Left renal pelvis (tissue), 4 donors: ENCODE data around the gene NAXD. TPM values are rescaled to one million over a fixed set of nuclear protein-coding genes. Genes with fewer than 3 reads are reported as not detected.
"Not testable (repeated sequence)": the region's sequence is repeated elsewhere in the genome, so short reads cannot be mapped to it uniquely, and the experiment has no call there.

Source experiments
- DNase-seq, 4 donors: peaks; one replicate each; pipeline ENCODE4 v3.0.0-alpha.2; 2013; ENCODE audit warnings: low read depth in 4 of 4, low spot score in 3 of 4
- polyA plus RNA-seq, 4 donors: library from polyadenylated mRNA; unstranded; fragments of 120-200 nt; gene quantifications; one replicate each; pipeline ENCODE4 v1.2.1, GENCODE V29; 2013; ENCODE audit not compliant: insufficient read length in 4 of 4

The NAXD gene
- polyA plus RNA-seq, 4 donors, result 33.8 to 50.5 (median 41.3) TPM

- DNase-seq, result no peak
Observed at GRCh38 chr13:110642291-110642981, 27.1 kb downstream of the NAXD start.

- no peak for DNase-seq
Observed at GRCh38 chr13:110643324-110643723, 28.0 kb downstream of the NAXD start.

- no peak for DNase-seq
Observed at GRCh38 chr13:110643768-110644421, 28.6 kb downstream of the NAXD start.

DNA sequence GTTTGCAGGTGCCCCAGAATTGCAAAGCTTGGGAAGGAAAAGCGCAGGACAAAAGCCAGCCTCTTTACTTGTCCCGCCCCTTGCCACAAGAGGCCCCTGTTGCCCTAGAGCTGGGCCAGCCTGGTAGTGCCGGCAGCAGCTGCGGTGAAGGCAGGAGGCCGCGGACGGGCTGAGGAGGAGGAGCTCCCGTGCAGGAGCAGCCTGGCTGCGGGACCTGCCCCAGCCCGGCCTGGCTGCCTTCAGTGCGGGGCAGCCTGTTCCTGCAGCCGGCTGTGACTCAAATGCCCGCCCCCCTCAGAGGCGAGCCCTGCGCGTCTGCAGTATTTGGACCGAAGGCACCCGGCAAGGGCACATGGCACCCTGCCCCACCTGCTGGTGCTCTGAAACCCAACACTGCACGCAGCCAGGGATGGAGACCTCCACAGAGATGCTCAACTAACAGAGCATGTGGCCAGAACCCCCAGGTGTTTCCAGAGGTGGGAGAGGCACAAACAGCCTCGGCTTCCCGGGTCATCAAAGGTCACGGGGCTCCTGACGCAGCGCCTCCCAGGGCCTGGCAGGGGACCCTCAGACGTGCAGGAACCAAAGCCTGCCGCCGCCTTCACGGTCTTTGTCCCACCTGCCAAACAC is 29.7 kb downstream of the NAXD start:
- DNase-seq, result no peak

- no peak for DNase-seq
Observed at GRCh38 chr13:110645750-110646149, 30.4 kb downstream of the NAXD start.

- no peak for DNase-seq
Observed at GRCh38 chr13:110646442-110647364, 31.4 kb downstream of the NAXD start.

DNA sequence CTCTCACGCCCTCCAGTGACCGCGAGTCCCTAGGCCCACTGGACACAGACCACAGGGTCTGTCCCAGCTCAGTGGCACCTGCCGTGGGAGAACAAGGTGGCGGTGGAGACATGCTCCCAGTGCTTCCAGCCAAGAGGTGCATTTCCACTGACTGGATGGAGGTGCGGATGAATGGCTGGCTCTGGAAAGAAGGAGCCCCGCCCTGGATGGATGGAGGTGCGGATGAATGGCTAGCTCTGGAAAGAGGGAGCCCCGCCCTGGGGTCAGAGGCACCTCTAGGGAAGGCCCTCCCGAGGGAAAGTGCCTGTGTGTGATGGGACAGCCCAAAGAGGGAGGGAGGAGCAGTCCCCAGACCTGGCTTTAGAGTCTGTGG is 32.0 kb downstream of the NAXD start:
- no peak for DNase-seq

- DNase-seq, result no peak
Observed at GRCh38 chr13:110648146-110648819, 32.9 kb downstream of the NAXD start.

DNA sequence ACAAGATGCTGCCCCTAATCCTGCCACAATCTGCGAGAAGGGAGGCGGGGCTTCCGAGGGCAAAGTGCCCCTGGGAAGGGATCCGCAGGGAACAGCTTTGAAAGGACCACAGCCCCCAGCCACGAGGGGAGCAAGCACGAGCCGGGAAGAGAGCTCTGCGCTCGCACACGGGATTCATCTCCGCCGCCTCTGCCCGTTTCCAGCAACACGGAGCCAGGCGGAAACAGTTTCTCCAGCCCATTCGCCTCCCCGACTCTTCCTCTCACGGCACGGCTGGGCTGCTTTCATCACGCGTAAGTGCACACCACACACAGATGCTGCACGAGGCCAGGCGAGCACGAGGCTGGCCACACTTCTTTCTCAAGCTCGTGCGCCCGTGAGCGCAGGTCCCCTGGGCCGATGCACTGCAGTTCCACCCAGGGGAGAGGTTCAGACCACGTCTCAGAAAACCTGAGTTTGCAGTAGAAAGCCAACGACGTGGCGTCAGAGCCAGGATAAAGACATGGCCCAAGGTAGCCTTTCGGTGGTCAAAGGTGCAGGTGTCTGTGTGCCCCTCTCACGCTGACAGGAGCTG is 33.6 kb downstream of the NAXD start:
- no peak for DNase-seq

DNA sequence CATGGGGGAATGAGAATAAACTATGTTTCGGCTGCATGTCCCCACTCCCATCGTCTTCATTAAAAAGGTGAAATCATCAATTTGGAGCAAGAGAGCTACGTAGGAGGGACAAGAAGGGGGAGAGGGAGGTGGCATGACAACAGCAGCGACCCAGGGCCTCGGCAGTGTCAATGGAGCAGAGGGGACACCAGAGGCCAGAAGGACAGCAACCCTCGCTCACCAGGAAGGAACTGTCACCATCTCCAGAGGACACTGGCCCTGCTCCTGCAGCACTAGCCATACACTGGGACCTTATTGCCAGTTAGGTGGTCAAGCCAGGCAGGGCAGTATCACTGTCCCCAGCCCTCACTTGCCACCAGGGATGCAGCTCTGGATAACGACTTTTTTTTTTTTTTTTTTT is 34.2 kb downstream of the NAXD start:
- DNase-seq, result no peak

- DNase-seq, result no peak
Observed at GRCh38 chr13:110650436-110650835, 35.1 kb downstream of the NAXD start.

DNA sequence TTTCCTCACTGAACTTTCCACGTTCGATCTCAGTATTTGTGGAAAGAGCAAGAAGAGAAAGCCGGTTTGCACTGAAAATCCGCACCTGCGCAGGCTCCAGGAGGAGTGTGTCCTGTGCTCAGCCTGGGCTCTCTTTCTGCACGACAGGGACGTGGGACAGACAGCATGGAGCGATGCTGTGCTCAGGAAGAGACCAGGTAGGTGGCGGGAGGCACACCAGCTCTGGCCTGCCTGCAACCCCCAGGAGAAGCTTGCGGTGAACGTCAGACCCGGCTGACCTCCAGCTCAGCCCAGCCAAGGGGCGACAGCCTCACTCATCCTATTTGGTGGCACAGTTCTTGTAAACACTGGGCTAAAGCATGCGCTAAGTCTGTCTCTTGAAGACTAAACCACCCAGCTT is 35.9 kb downstream of the NAXD start:
- no peak for DNase-seq

GRCh38 chr13:110651726-110652230 is 36.4 kb downstream of the NAXD start:
- DNase-seq, result no peak

DNA sequence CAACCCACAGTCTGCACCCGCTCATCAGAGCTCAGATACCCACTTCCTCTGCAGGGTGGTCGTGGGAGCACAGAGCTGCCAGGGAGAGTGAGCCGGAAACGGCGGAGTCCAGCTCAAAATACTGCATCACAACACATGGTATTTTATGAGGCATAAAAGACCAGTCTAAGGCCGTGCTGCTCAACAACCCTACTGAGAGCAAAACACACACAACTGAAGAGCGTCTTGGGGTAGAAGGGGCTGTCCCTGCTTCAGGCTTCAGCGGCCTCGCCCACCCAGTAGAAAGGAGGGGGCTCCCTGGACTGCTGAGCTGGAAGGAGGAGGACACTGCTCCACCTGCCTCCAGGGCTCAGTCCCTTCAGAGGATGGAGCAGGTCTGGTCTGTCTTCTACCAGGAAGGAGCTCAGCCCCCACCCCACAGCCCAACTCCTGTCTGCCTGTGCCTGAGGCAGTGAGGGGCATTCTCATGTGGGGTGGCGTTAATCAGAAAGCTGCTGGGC is 36.9 kb downstream of the NAXD start:
- no peak for DNase-seq

GRCh38 chr13:110652764-110653163 is 37.4 kb downstream of the NAXD start:
- no peak for DNase-seq

DNA sequence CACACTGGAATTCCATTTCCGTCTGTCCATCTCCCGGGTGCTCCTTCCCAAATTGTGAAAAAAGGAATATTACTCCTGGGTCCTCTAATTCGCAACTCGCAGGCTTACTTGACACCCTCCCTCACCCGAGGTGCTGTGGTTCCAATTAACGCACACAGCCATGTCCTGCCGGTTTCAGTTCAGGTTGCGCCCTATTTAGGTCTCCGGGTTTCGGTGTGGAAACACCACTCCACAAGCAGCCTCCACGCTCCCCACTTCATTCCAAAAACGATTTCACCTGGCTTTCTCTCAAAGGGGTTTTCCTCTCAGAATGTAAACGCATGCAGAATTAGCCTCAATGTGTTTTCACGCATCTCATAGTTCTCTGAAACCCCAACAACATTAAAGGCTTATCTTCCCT is 37.9 kb downstream of the NAXD start:
- DNase-seq, result no peak

DNA sequence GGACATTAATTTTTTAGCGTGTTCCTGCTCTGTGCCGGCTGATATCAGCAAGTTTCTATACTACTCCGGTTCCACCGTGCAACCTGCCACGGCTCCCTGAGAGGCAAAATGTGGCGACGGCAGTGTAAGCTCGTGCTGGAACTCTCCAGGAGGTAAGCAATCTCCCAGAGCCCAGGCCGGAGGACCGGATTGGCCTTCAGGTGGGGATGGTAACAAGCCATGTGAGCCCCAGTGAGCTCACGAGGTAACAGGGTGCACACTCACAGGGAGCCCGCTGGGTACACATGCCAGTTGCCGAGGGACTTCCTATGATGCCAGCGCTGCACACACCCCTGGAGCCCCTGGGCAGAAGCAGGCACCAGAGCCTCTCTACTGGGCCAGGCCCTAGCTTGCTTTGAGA is 38.5 kb downstream of the NAXD start:
- DNase-seq, result no peak

GRCh38 chr13:110657196-110657595 is 41.9 kb downstream of the NAXD start:
- DNase-seq, result no peak

DNA sequence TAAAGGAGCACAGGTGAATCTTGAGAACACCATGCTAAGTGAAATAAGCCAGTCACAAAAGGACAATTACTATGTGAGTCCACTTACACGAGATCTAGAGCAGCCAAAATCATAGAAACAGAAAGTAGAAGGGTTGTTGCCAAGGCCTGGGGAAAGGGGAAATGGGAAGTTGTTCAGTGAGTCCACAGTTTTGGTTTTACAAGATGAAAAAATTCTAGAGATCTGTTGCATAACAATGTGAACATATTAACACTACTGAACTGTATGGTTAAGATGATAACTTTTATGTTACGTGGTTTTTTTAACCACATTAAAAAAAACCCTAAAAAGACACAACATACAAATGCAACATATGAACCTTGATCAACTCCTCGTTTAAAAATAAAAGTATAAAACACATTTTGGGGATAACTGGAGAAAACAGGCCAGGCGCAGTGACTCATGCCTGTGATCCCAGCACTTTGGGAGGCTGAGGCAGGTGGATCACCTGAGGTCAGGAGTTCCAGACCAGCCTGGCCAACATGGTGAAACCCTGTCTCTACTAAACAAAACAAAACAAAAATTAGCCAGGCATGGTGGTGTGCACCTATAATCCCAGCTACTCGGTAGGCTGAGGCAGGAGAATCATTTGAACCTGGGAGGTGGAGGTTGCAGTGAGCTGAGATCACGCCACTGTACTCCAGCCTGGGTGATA is 43.0 kb downstream of the NAXD start:
- not testable (repeated sequence) for DNase-seq
